ENCODE results near the gene SARS1. TPM values are rescaled to one million over a fixed set of nuclear protein-coding genes. Genes with fewer than 3 reads are reported as not detected.
"Not testable (repeated sequence)": the region's sequence is repeated elsewhere in the genome, so short reads cannot be mapped to it uniquely, and the experiment has no call there.

SARS1 gene
- total RNA-seq, 4 donors from 2014 or later = 83.2 to 158 (median 102) TPM

GRCh38 chr1:109282497-109282951 lies 68.8 kb downstream of the SARS1 start:
- peak overlapping the region; percentile 59 to 75 (median 61) for H3K4me3 ChIP-seq
- TF ChIP-seq, protein P1, sequence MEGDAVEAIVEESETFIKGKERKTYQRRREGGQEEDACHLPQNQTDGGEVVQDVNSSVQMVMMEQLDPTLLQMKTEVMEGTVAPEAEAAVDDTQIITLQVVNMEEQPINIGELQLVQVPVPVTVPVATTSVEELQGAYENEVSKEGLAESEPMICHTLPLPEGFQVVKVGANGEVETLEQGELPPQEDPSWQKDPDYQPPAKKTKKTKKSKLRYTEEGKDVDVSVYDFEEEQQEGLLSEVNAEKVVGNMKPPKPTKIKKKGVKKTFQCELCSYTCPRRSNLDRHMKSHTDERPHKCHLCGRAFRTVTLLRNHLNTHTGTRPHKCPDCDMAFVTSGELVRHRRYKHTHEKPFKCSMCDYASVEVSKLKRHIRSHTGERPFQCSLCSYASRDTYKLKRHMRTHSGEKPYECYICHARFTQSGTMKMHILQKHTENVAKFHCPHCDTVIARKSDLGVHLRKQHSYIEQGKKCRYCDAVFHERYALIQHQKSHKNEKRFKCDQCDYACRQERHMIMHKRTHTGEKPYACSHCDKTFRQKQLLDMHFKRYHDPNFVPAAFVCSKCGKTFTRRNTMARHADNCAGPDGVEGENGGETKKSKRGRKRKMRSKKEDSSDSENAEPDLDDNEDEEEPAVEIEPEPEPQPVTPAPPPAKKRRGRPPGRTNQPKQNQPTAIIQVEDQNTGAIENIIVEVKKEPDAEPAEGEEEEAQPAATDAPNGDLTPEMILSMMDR (IDR thresholded peaks at IDR 0.05) = no peak
- TF ChIP-seq POLR2A (IDR thresholded peaks at IDR 0.05) = no peak
- no peak for DNase-seq

GRCh38 chr1:109282952-109283747 lies 69.4 kb downstream of the SARS1 start, which contains the start of gene PSRC1:
Gene PSRC1, minus strand, starts transcription at chr1:109283145.
- peak within 1 kb of the TSS; percentile 59 to 75 (median 61) for H3K4me3 ChIP-seq
- H3K4me1 ChIP-seq = peaks cover 0 to 13% (median 4%) of the 10 kb centered on the region in 4 donors
- no peaks in the 10 kb centered on the region for H3K27me3 ChIP-seq
- peak within 1 kb of the TSS; percentile 73 to 85 (median 84) for H3K27ac ChIP-seq
- H3K36me3 ChIP-seq = no peaks in the 10 kb centered on the region
- peak; percentile 54 to 56 for TF ChIP-seq POLR2A (IDR thresholded peaks at IDR 0.05)
- TF ChIP-seq, protein P1 (IDR thresholded peaks at IDR 0.05) = peak in 5 of 6 experiments; percentile 35 to 82 (median 66)
- peak; percentile 95 to 97 (median 97) for DNase-seq
- no peaks in the 10 kb centered on the region for H3K9me3 ChIP-seq

More at GRCh38 chr1:109282497-109282951, 68.8 kb downstream of the SARS1 start:
- Histone ChIP-seq H3K36me3 (no peaks in the 10 kb centered on the region), H3K27me3 (no peaks in the 10 kb centered on the region), H3K9me3 (no peaks in the 10 kb centered on the region), H3K27ac (peak overlapping the region; percentile 73 to 85 (median 84)), H3K4me1 (peaks cover 0 to 16% (median 5%) of the 10 kb centered on the region in 4 donors)

DNA sequence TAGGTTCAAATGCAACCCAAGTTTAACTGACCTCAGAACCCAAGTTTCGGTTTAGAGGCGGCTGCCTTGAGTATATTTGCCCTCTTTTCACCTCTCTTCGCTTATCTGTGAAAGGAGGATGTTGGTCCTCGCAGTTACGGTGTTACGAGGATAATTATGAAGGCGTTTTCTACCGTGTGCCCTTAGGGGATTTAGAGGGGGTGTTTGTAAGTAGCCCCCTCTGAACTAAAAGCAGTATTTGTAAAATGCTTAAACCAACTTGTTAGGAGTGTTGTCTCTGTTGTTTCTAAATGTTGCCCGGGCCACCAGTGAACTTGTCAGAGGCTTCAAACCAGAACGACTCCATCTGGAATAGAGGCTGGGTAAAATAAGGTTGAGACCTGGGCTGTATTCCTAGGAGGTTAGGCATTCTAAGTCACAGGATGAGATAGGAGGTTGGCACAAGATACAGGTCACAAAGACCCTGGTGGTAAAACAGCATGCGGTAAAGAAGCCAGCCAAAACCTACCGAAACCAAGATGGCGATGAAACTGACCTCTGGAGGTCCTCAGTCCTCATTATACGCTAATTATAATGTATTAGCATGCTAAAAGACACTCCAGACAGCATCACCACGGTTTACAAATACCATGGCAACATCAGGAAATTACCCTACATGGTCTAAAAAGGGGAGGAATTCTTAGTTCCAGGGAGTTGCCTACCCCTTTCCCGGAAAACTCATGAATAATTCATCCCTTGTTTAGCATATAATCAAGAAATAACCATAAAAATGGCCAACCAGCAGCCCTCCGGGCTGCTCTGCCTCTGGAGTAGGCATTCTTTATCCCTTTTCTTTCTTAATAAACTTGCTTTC lies 70.3 kb downstream of the SARS1 start:
- Histone ChIP-seq H3K9me3 (no peaks in the 10 kb centered on the region), H3K27ac (peak overlapping the region; percentile 73 to 85 (median 84)), H3K27me3 (no peaks in the 10 kb centered on the region), H3K36me3 (no peaks in the 10 kb centered on the region), H3K4me3 (peak overlapping the region; percentile 59 to 75 (median 61)), H3K4me1 (peaks cover 0 to 13% (median 4%) of the 10 kb centered on the region in 4 donors)
- TF ChIP-seq, protein P1 (IDR thresholded peaks at IDR 0.05) = no peak
- no peak for TF ChIP-seq POLR2A (IDR thresholded peaks at IDR 0.05)
- no peak for DNase-seq

DNA sequence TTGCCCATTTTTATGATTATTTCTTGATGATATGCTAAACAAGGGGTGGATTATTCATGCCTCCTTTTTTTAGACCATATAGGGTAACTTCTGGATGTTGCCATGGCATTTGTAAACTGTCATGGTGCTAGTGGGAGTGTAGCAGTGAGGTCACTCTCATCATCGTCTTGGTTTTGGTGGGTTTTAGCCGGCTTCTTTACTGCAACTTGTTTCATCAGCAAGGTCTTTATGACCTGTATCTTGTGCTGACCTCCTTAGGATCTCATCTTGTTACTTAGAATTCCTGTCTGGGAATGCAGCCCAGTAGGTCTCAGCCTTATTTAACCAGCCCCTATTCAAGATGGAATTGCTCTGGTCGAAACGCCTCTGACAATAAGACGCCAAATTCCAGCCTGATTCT lies 73.0 kb downstream of the SARS1 start:
- not testable (repeated sequence) for H3K9me3 ChIP-seq, H3K36me3 ChIP-seq, H3K27me3 ChIP-seq, H3K27ac ChIP-seq, DNase-seq, H3K4me3 ChIP-seq
- peaks cover 0 to 11% (median 4%) of the 10 kb centered on the region in 4 donors for H3K4me1 ChIP-seq

Other genes starting within 250 kb of the SARS1 start
- gene WDR47, start 171.8 kb upstream of the SARS1 start, total RNA-seq = 10 to 100 TPM in 1 of 4 donors, 1 to 10 TPM in 3; 2.9 to 16.5 (median 7.7) TPM
- 10 to 100 TPM; 21.2 to 39.6 (median 22.8) TPM for gene TAF13, start 137.9 kb upstream of the SARS1 start, total RNA-seq
- 10 to 100 TPM; 11.3 to 17.3 (median 13.7) TPM for gene TMEM167B, start 123.2 kb upstream of the SARS1 start, total RNA-seq
- gene ELAPOR1, start 99.8 kb upstream of the SARS1 start, total RNA-seq = 100 to 1,000 TPM in 2 of 4 donors, 10 to 100 TPM in 2; 57.8 to 138 (median 98.0) TPM
- 1 to 10 TPM; 2.6 to 6.4 (median 4.6) TPM for gene CELSR2, start 35.6 kb downstream of the SARS1 start, total RNA-seq
- 1 to 10 TPM; 3.5 to 8.3 (median 4.5) TPM for gene PSRC1, start 69.2 kb downstream of the SARS1 start, total RNA-seq
- not detected for gene MYBPHL, start 93.1 kb downstream of the SARS1 start, total RNA-seq
- 100 to 1,000 TPM in 2 of 4 donors, 10 to 100 TPM in 2; 24.8 to 124 (median 96.0) TPM for gene SORT1, start 184.0 kb downstream of the SARS1 start, total RNA-seq
- gene PSMA5, start 212.5 kb downstream of the SARS1 start, total RNA-seq = 10 to 100 TPM; 29.7 to 69.3 (median 50.4) TPM

Data from Peyer's patch (tissue), 4 donors.